ENCODE data around the gene ZNF507. TPM values are rescaled to one million over a fixed set of nuclear protein-coding genes. Genes with fewer than 3 reads are reported as not detected.
"Not testable (repeated sequence)": the region's sequence is repeated elsewhere in the genome, so short reads cannot be mapped to it uniquely, and the experiment has no call there.

ZNF507 gene
- polyA plus RNA-seq, 2 donors: 2.9 to 3.1 TPM

GRCh38 chr19:32363632-32364031, 18.2 kb downstream of the ZNF507 start:
- no peaks in the 10 kb centered on the region for H3K27me3 ChIP-seq (ENCODE audit: control insufficient read depth in 1 of 2, insufficient read depth in 2 of 2, low read length in 2 of 2)
- no peak overlapping the region for H3K4me3 ChIP-seq (ENCODE audit: low read depth in 1 of 2, low read length in 2 of 2)
- H3K4me1 ChIP-seq (ENCODE audit: control insufficient read depth in 2 of 2, insufficient read depth in 2 of 2, low read length in 1 of 2): peaks cover 0 to 3% of the 10 kb centered on the region in 2 donors
- peak overlapping the region; percentile 52 to 81 for H3K27ac ChIP-seq (ENCODE audit: low read depth in 2 of 2, low read length in 1 of 2)
- H3K9me3 ChIP-seq (ENCODE audit: control insufficient read depth in 2 of 2, insufficient read depth in 1 of 2, low read depth in 1 of 2, low read length in 1 of 2): no peaks in the 10 kb centered on the region
- H3K36me3 ChIP-seq (ENCODE audit: control insufficient read depth in 2 of 2, insufficient read depth in 2 of 2, low read length in 1 of 2): peaks cover 0 to 4% of the 10 kb centered on the region in 2 donors
- 88 to 91% methylated on average over 3 of the region's 3 CpGs for WGBS, 2 donors

DNA sequence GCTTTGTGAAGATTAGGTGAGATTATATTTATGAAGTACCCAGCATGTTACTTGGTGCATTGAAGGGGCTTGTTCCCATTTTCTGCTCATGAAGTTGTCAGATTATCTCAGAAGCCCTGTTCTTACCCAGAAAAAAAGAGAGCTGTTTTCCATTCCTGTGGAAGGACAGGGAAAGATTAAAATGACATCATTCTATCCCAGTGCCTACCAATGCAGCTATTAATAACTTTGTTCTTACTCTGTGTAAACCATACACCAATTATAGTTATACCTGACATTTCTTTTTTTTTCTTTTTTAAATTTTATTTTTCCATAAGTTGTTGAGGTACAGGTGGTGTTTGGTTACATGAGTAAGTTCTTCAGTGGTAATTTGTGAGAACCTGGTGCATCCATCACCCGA, 18.6 kb downstream of the ZNF507 start:
- H3K27ac ChIP-seq (ENCODE audit: low read depth in 2 of 2, low read length in 1 of 2): peak overlapping the region in 1 of 2 donors; percentile 81
- peaks cover 0 to 4% of the 10 kb centered on the region in 2 donors for H3K36me3 ChIP-seq (ENCODE audit: control insufficient read depth in 2 of 2, insufficient read depth in 2 of 2, low read length in 1 of 2)
- WGBS, 2 donors: 97 to 100% methylated on average over 1 of the region's 1 CpG
- no peak overlapping the region for H3K4me3 ChIP-seq (ENCODE audit: low read depth in 1 of 2, low read length in 2 of 2)
- H3K9me3 ChIP-seq (ENCODE audit: control insufficient read depth in 2 of 2, insufficient read depth in 1 of 2, low read depth in 1 of 2, low read length in 1 of 2): no peaks in the 10 kb centered on the region
- H3K27me3 ChIP-seq (ENCODE audit: control insufficient read depth in 1 of 2, insufficient read depth in 2 of 2, low read length in 2 of 2): no peaks in the 10 kb centered on the region
- peaks cover 0 to 3% of the 10 kb centered on the region in 2 donors for H3K4me1 ChIP-seq (ENCODE audit: control insufficient read depth in 2 of 2, insufficient read depth in 2 of 2, low read length in 1 of 2)

DNA sequence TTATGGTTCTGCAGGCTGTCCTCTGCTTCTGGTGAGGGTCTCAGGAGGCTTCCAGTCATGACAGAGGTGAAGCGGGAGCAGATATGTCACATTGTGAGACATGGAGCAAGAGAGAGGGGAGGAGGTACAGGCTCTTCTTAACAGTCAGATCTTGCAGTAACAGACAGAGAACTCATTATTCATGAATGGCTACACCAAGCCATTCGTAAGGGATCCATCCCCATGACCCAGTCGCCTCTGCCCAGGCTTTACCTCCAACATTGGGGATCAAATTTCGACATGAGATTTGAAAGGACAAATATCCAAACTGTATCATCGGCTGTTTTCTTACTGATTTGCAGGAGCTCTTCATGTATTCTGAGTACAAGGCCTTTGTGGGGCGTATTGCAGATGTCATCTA, 21.7 kb downstream of the ZNF507 start:
- Histone ChIP-seq H3K27ac (ENCODE audit: low read depth in 2 of 2, low read length in 1 of 2) (no peak overlapping the region), H3K36me3 (ENCODE audit: control insufficient read depth in 2 of 2, insufficient read depth in 2 of 2, low read length in 1 of 2) (peaks cover 4 to 5% of the 10 kb centered on the region in 2 donors), H3K9me3 (ENCODE audit: control insufficient read depth in 2 of 2, insufficient read depth in 1 of 2, low read depth in 1 of 2, low read length in 1 of 2) (no peaks in the 10 kb centered on the region), H3K4me3 (ENCODE audit: low read depth in 1 of 2, low read length in 2 of 2) (no peak overlapping the region), H3K4me1 (ENCODE audit: control insufficient read depth in 2 of 2, insufficient read depth in 2 of 2, low read length in 1 of 2) (peaks cover 0 to 3% of the 10 kb centered on the region in 2 donors), H3K27me3 (ENCODE audit: control insufficient read depth in 1 of 2, insufficient read depth in 2 of 2, low read length in 2 of 2) (no peaks in the 10 kb centered on the region)
- 85 to 86% methylated on average over 6 of the region's 6 CpGs for WGBS, 2 donors

GRCh38 chr19:32367948-32368536, 22.6 kb downstream of the ZNF507 start:
- Histone ChIP-seq H3K9me3 (ENCODE audit: control insufficient read depth in 2 of 2, insufficient read depth in 1 of 2, low read depth in 1 of 2, low read length in 1 of 2) (no peaks in the 10 kb centered on the region), H3K4me3 (ENCODE audit: low read depth in 1 of 2, low read length in 2 of 2) (no peak overlapping the region), H3K27ac (ENCODE audit: low read depth in 2 of 2, low read length in 1 of 2) (no peak overlapping the region), H3K36me3 (ENCODE audit: control insufficient read depth in 2 of 2, insufficient read depth in 2 of 2, low read length in 1 of 2) (peaks cover 5 to 9% of the 10 kb centered on the region in 2 donors), H3K4me1 (ENCODE audit: control insufficient read depth in 2 of 2, insufficient read depth in 2 of 2, low read length in 1 of 2) (peaks cover 0 to 3% of the 10 kb centered on the region in 2 donors), H3K27me3 (ENCODE audit: control insufficient read depth in 1 of 2, insufficient read depth in 2 of 2, low read length in 2 of 2) (no peaks in the 10 kb centered on the region)
- WGBS, 2 donors: 96% methylated on average over 3 of the region's 3 CpGs

GRCh38 chr19:32368787-32369186, 23.4 kb downstream of the ZNF507 start:
- Histone ChIP-seq H3K27ac (ENCODE audit: low read depth in 2 of 2, low read length in 1 of 2) (no peak overlapping the region), H3K4me3 (ENCODE audit: low read depth in 1 of 2, low read length in 2 of 2) (no peak overlapping the region), H3K36me3 (ENCODE audit: control insufficient read depth in 2 of 2, insufficient read depth in 2 of 2, low read length in 1 of 2) (peaks cover 5 to 9% of the 10 kb centered on the region in 2 donors), H3K9me3 (ENCODE audit: control insufficient read depth in 2 of 2, insufficient read depth in 1 of 2, low read depth in 1 of 2, low read length in 1 of 2) (no peaks in the 10 kb centered on the region), H3K4me1 (ENCODE audit: control insufficient read depth in 2 of 2, insufficient read depth in 2 of 2, low read length in 1 of 2) (no peaks in the 10 kb centered on the region), H3K27me3 (ENCODE audit: control insufficient read depth in 1 of 2, insufficient read depth in 2 of 2, low read length in 2 of 2) (no peaks in the 10 kb centered on the region)
- 77 to 86% methylated on average over 2 of the region's 2 CpGs for WGBS, 2 donors

- H3K4me3 ChIP-seq (ENCODE audit: low read depth in 1 of 2, low read length in 2 of 2): no peak overlapping the region
- H3K27me3 ChIP-seq (ENCODE audit: control insufficient read depth in 1 of 2, insufficient read depth in 2 of 2, low read length in 2 of 2): no peaks in the 10 kb centered on the region
- H3K4me1 ChIP-seq (ENCODE audit: control insufficient read depth in 2 of 2, insufficient read depth in 2 of 2, low read length in 1 of 2): no peaks in the 10 kb centered on the region
- peaks cover 4 to 9% of the 10 kb centered on the region in 2 donors for H3K36me3 ChIP-seq (ENCODE audit: control insufficient read depth in 2 of 2, insufficient read depth in 2 of 2, low read length in 1 of 2)
- WGBS, 2 donors: 88 to 94% methylated on average over 7 of the region's 7 CpGs
- H3K27ac ChIP-seq (ENCODE audit: low read depth in 2 of 2, low read length in 1 of 2): peak overlapping the region; percentile 1 to 11
- H3K9me3 ChIP-seq (ENCODE audit: control insufficient read depth in 2 of 2, insufficient read depth in 1 of 2, low read depth in 1 of 2, low read length in 1 of 2): no peaks in the 10 kb centered on the region
Measured at GRCh38 chr19:32372726-32373517, 27.5 kb downstream of the ZNF507 start.

DNA sequence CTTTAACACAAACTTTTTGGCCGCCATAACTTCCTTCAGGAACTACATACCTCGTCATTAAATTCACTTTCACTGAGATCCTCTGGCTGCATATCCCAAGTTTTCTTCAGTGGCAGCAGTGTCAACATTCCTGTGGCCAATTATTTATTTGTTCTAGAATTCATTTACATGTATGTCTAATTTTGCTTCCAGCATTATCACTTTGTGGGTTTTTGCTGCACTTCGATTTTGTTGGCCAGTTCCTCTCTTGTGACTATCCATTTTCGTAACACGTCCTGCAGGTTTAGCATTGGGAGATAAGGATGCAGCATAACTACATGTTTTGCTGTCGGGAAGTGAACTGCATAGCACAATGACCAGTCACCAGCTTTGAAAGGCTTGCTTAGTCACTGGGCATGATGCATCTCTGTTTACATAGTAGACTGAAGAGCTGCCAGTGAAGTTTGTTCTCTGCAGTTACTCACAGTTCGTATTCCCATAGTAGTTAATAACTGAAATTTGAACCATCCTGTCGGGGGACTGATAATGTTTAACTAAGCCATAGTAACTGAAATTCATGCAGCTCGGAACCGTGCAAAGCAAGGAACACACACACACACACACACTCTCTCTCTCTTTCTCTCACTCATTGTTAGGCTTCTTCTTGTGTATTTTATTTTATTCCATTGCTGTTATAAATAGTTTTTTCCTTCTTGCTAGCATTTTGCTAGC, 28.3 kb downstream of the ZNF507 start:
- no peak overlapping the region for H3K4me3 ChIP-seq (ENCODE audit: low read depth in 1 of 2, low read length in 2 of 2)
- peak overlapping the region in 1 of 2 donors; percentile 11 for H3K27ac ChIP-seq (ENCODE audit: low read depth in 2 of 2, low read length in 1 of 2)
- peaks cover 5 to 9% of the 10 kb centered on the region in 2 donors for H3K36me3 ChIP-seq (ENCODE audit: control insufficient read depth in 2 of 2, insufficient read depth in 2 of 2, low read length in 1 of 2)
- no peaks in the 10 kb centered on the region for H3K27me3 ChIP-seq (ENCODE audit: control insufficient read depth in 1 of 2, insufficient read depth in 2 of 2, low read length in 2 of 2)
- WGBS, 2 donors: 35 to 39% methylated on average over 10 of the region's 10 CpGs
- H3K9me3 ChIP-seq (ENCODE audit: control insufficient read depth in 2 of 2, insufficient read depth in 1 of 2, low read depth in 1 of 2, low read length in 1 of 2): no peaks in the 10 kb centered on the region
- no peaks in the 10 kb centered on the region for H3K4me1 ChIP-seq (ENCODE audit: control insufficient read depth in 2 of 2, insufficient read depth in 2 of 2, low read length in 1 of 2)

- not testable (repeated sequence) for H3K36me3 ChIP-seq (ENCODE audit: control insufficient read depth in 2 of 2, insufficient read depth in 2 of 2, low read length in 1 of 2); H3K27me3 ChIP-seq (ENCODE audit: control insufficient read depth in 1 of 2, insufficient read depth in 2 of 2, low read length in 2 of 2); H3K27ac ChIP-seq (ENCODE audit: low read depth in 2 of 2, low read length in 1 of 2); H3K9me3 ChIP-seq (ENCODE audit: control insufficient read depth in 2 of 2, insufficient read depth in 1 of 2, low read depth in 1 of 2, low read length in 1 of 2); H3K4me1 ChIP-seq (ENCODE audit: control insufficient read depth in 2 of 2, insufficient read depth in 2 of 2, low read length in 1 of 2); H3K4me3 ChIP-seq (ENCODE audit: low read depth in 1 of 2, low read length in 2 of 2)
- 76 to 91% methylated on average over 3 of the region's 3 CpGs for WGBS, 2 donors
Measured at GRCh38 chr19:32374362-32374761, 29.0 kb downstream of the ZNF507 start.

GRCh38 chr19:32377088-32377487, 31.7 kb downstream of the ZNF507 start:
- WGBS, 2 donors: 94 to 98% methylated on average over 9 of the region's 9 CpGs
- not testable (repeated sequence) for H3K27me3 ChIP-seq (ENCODE audit: control insufficient read depth in 1 of 2, insufficient read depth in 2 of 2, low read length in 2 of 2); H3K27ac ChIP-seq (ENCODE audit: low read depth in 2 of 2, low read length in 1 of 2); H3K4me3 ChIP-seq (ENCODE audit: low read depth in 1 of 2, low read length in 2 of 2); H3K9me3 ChIP-seq (ENCODE audit: control insufficient read depth in 2 of 2, insufficient read depth in 1 of 2, low read depth in 1 of 2, low read length in 1 of 2); H3K4me1 ChIP-seq (ENCODE audit: control insufficient read depth in 2 of 2, insufficient read depth in 2 of 2, low read length in 1 of 2)
- H3K36me3 ChIP-seq (ENCODE audit: control insufficient read depth in 2 of 2, insufficient read depth in 2 of 2, low read length in 1 of 2): peaks cover 4 to 10% of the 10 kb centered on the region in 2 donors
